Tibial nerve (tissue), 4 donors: ENCODE data around the gene OPN5. TPM values are rescaled to one million over a fixed set of nuclear protein-coding genes. Genes with fewer than 3 reads are reported as not detected.

Source experiments
- DNase-seq, 2 donors: peaks; one replicate each; pipeline ENCODE4 v3.0.0-alpha.2; 2019; ENCODE audit warnings: low spot score in 2 of 2
- H3K27ac ChIP-seq, 4 donors: fragments of 200-600 bp; sonication (generic) in 3 of 4; one replicate each; pipeline ENCODE4 v1.5.1; 2017 to 2019; ENCODE audit warnings: mild to moderate bottlenecking in 1 of 4
- H3K27me3 ChIP-seq, 2 donors: fragments of 200-600 bp; sonication (generic) in 1 of 2; one replicate each; pipeline versions ENCODE4 v1.5.1 to v1.6.0; 2017 to 2019
- H3K36me3 ChIP-seq, 3 donors: fragments of 200-600 bp; sonication (generic); one replicate each; pipeline ENCODE4 v1.5.1; 2018 to 2019
- H3K4me1 ChIP-seq, 4 donors: fragments of 200-600 bp; sonication (generic) in 3 of 4; one replicate each; pipeline ENCODE4 v1.5.1; 2017 to 2019
- H3K4me3 ChIP-seq, 4 donors: fragments of 200-600 bp; sonication (generic) in 3 of 4; one replicate each; pipeline ENCODE4 v1.5.1; 2017 to 2019; ENCODE audit warnings: mild to moderate bottlenecking in 1 of 4, moderate library complexity in 1 of 4
- H3K9me3 ChIP-seq, 4 donors: fragments of 200-600 bp; sonication (generic) in 3 of 4; one replicate each; pipeline ENCODE4 v1.5.1; 2017 to 2019
- CTCF ChIP-seq, 5 experiments: fragments of 200-600 bp in 3 of 5; fragments of 450-650 bp in 2 of 5; sonication (generic) in 3 of 5; IDR thresholded peaks; one replicate each; pipeline ENCODE4 v1.5.1; 2016 to 2019; ENCODE audit warnings: antibody characterized with exemption in 5 of 5, mild to moderate bottlenecking in 3 of 5, moderate library complexity in 2 of 5
- EP300 ChIP-seq, 2 donors: sonication (generic); formaldehyde crosslinking; IDR thresholded peaks; one replicate each; pipeline ENCODE4 v1.6.1; 2017; ENCODE audit warnings: antibody characterized with exemption in 2 of 2, mild to moderate bottlenecking in 1 of 2
- POLR2A ChIP-seq, 2 donors: fragments of 450-650 bp; IDR thresholded peaks; one replicate each; pipeline ENCODE4 v1.6.1; 2017; ENCODE audit warnings: antibody characterized with exemption in 2 of 2, mild to moderate bottlenecking in 2 of 2, moderate library complexity in 2 of 2
- WGBS, 2 donors: methylation state at CpG; one replicate each; pipeline ENCODE4 v1.1.5; 2018; 5-methylcytosine and 5-hydroxymethylcytosine counted together
- small RNA-seq: library from RNA; depleted of rRNA; stranded (forward); fragments of <200 nt; gene quantifications from one replicate; pipeline ENCODE3, GENCODE V24; 2016
- total RNA-seq, 4 donors: library from RNA; depleted of rRNA; stranded (reverse); fragments of >200 nt; gene quantifications; one replicate each; pipeline ENCODE4 v1.1.0, GENCODE V29; 2016

Gene OPN5
- total RNA-seq, 4 donors from 2014 or later, result not detected

- no peaks in the 10 kb centered on the region for H3K36me3 ChIP-seq
- DNase-seq, result no peak
- no peaks in the 10 kb centered on the region for H3K4me1 ChIP-seq
- H3K27ac ChIP-seq, result no peak overlapping the region
- no peak overlapping the region for H3K4me3 ChIP-seq
- TF ChIP-seq EP300 (IDR thresholded peaks at IDR 0.05), result no peak
- TF ChIP-seq POLR2A (IDR thresholded peaks at IDR 0.05), result no peak
- no peak for TF ChIP-seq CTCF (IDR thresholded peaks at IDR 0.05)
- H3K27me3 ChIP-seq, result no peaks in the 10 kb centered on the region
- 43 to 69% methylated on average over 2 of the region's 2 CpGs for WGBS, 2 donors
- no peaks in the 10 kb centered on the region for H3K9me3 ChIP-seq
These were observed 83.4 kb downstream of the OPN5 start for GRCh38 chr6:47865206-47865605.

- H3K27me3 ChIP-seq, result no peaks in the 10 kb centered on the region
- no peaks in the 10 kb centered on the region for H3K4me1 ChIP-seq
- H3K9me3 ChIP-seq, result no peaks in the 10 kb centered on the region
- no peak for DNase-seq
- H3K4me3 ChIP-seq, result no peak overlapping the region
- 67 to 80% methylated on average over 1 of the region's 1 CpG for WGBS, 2 donors
- TF ChIP-seq CTCF (IDR thresholded peaks at IDR 0.05), result no peak
- no peak for TF ChIP-seq POLR2A (IDR thresholded peaks at IDR 0.05)
- TF ChIP-seq EP300 (IDR thresholded peaks at IDR 0.05), result no peak
- H3K36me3 ChIP-seq, result no peaks in the 10 kb centered on the region
- no peak overlapping the region for H3K27ac ChIP-seq
These were observed 93.8 kb downstream of the OPN5 start for GRCh38 chr6:47875593-47875992.

Small RNA genes within 50 kb of the gene (small RNA-seq; reads per million reads assigned to genes)
- not detected for gene RNU1-105P

Other genes starting within 250 kb of the OPN5 start
- not detected for gene ADGRF4, start 83.5 kb upstream of the OPN5 start, total RNA-seq